ENCODE results near the gene TOMM20L. TPM values are rescaled to one million over a fixed set of nuclear protein-coding genes. Genes with fewer than 3 reads are reported as not detected.
A peak's percentile ranks its signal among the peaks of the same experiment; 100 is the strongest.
"Not testable (repeated sequence)": the region's sequence is repeated elsewhere in the genome, so short reads cannot be mapped to it uniquely, and the experiment has no call there.

The TOMM20L gene
- 1 to 10 TPM in 1 of 12 donors, under 1 TPM in 9, not detected in 2; 0.39 to 1.2 (median 0.64) TPM for polyA plus RNA-seq (ENCODE audit: insufficient read length in 12 of 12)
- long read RNA-seq, donor 1: 0 reads
- long read RNA-seq, donor 2: 0 reads
- long read RNA-seq, donor 3: 0 reads
- long read RNA-seq, donor 4: 0 reads
- long read RNA-seq, donor 5: 0 reads
- long read RNA-seq, donor 6: 0 reads
- long read RNA-seq, donor 7: 0 reads
- long read RNA-seq, donor 8: 0 reads
- long read RNA-seq, donor 9: 0 reads
- long read RNA-seq, donor 10: 0 reads
- long read RNA-seq, donor 11: 0 reads

DNA sequence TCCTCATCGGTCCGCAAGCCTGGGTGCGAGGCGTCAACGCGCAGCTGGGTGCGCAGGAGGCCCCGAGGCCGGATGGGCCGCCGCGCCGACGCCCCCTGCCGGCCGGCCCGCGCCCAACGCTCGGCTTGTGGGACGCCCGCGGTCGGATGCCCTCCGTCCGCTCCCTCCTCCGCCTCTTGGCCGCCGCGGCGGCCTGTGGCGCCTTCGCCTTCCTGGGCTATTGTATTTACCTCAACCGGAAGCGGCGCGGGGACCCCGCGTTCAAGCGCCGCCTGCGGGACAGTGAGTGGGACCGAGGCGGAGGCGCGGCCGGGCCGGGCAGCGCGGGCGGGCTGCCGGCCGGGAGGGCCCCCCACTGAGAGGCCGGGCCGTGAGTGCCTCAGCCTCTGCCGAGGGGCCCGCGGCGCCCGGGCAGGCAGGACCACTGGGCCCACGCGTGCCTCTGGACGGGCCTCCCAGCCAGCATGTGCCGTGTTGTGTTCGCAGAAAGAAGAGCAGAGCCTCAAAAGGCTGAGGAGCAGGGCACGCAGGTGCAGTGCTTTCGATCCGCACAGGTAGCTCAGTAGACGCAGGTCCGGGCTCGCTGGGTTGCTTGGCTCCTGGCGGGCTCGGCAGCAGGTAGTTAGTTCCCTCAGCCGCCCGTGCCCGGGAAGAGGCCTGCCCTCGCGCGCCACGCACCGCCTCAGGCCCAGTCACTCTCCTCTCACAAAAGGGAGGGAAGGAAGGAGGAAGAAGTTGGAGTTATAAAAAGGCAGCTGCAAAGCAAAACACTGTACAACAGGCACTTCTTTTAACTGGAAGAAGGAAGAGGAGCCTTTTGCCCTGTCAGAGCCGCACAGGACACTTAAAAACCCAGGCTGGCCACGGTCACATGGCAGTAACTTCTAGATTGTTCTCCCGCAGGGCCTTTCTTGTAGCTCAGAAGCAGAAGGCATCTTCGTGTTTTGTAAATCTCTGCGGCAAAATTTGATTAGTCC, at the start of gene TOMM20L:
TSS of gene TOMM20L (plus strand) at position 119 of the 977 bp plus-strand sequence. CDS start at position 147, 28 bp downstream.
- DNase-seq: peak; percentile 50

DNA sequence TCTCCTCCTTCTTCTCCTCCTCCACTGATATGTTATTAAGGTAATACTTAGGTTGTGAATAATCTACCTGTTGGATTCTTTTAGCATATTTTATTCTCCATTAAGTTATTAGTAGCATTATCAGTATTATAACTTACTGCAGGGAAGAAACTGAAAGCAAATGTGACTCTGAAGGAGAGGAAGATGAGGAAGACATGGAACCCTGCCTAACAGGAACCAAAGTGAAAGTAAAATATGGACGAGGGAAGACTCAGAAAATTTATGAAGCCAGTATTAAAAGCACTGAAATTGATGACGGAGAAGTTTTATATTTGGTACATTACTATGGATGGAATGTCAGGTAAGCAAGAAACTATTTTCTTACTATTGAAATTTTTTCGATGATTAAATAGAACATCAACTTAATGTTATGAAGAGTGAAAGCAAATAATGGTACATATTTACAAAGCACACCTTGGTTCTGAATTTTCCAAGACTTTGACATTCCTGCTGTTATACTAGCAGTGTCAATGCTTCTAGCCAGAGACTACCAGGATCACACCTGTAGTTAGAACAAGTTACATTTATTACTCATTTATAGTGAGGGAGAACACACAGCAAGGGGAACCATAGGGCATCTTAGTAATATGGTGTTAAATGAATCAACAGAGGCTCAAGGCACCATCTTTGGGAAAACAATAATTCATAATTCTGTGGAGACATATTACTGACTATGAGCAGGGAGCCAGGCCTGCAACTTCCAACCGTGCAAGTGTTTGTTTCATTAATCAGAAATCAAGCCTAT, 42.0 kb upstream of the TOMM20L start:
- DNase-seq: no peak

DNA sequence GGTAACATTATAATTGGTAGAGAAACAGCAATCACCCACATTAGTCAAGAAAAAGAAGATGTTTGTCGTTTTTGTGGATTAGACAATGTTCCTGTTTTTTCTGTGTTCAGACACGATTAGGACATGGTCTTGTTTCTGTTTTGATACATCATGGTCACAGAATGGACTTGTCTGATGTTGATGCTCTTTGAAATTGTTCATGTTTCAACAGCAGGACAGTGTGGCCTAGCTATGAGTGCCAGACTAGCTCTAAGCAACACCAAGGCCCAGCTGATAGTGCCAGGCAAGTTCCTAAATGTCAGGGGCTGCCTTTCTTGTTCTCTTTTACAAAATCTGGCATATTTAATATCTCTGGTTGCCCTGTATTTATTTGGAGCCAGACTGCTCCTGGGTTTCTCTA, 40.9 kb upstream of the TOMM20L start:
- DNase-seq: no peak

DNA sequence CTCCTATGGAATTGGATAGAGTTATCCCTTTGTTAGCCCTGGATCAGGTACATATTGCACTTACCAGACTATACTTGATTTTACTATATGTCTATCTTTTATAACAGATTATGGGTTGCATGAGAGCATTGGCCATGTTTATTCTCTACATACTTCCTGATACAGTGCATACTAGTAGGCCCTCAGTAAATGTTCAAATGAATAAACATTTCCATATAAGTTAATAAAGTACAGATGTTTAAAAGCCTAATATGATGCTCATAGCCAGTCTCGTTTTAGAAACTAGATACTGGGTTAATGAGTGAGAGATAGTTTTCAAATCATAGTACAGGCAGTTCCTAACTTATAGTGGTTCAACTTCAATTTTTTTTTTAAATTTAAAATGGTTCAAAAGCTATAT, 39.5 kb upstream of the TOMM20L start:
- DNase-seq: no peak

DNA sequence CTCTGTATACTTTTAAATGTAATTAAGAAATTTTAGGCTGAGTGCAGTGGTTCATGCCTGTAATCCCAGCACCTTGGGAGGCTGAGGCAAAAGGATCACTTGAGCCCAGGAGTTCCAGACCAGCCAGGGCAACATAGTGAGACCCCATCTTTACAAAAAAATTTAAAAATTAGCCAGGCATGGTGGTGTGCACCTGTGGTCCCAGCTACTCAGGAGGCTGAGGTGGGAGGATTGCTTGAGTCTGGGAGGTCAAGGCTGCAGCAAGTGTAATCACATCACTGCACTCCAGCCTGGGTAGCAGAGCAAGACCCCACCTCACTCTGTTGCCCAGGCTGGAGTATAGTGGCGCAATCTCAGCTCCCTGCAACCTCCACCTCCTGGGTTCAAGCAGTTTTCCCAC, 33.5 kb upstream of the TOMM20L start:
- DNase-seq: not testable (repeated sequence)

DNA sequence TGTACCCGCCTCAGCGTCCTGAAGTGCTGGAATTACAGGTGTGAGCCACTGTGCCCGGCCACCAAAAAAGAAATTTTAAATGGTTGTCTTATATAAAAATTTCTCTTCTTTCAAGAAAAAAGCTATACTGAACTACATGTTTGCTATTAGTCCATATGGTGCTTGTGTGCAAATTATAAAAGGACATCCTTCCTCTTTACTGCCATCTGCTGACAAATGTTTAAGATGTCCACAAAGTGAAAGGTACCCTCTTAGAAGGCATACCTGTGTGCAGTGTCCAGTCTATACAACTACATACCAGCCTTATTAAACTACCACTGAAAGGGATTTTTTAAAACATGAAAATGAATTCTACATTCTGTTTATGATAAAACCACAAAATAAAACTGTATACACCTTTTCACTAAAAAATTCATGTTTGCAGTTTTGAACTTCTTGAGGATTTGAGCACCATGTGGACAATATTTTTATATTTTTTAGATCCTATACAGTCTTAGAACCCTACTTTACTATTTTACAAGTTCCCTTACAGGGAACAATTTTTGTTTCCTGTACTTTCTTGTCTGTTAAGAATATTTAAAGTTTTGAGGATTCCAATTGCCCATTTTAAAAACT, 32.8 kb upstream of the TOMM20L start:
- DNase-seq: peak; percentile 5

DNA sequence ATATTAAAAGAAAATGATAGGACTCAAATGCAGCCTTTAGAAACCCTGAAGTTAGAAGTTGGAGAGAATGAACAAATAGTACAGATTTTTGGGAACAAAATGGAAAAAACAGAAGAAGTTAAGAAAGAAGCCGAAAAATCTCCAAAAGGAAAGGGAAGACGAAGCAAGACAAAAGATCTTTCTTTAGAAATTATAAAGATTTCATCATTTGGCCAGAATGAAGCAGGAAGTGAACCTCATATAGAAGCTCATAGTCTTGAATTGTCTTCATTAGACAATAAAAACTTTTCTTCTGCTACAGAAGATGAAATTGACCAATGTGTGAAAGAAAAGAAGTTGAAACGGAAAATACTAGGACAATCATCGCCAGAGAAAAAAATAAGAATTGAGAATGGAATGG, 31.4 kb upstream of the TOMM20L start:
- no peak for DNase-seq

DNA sequence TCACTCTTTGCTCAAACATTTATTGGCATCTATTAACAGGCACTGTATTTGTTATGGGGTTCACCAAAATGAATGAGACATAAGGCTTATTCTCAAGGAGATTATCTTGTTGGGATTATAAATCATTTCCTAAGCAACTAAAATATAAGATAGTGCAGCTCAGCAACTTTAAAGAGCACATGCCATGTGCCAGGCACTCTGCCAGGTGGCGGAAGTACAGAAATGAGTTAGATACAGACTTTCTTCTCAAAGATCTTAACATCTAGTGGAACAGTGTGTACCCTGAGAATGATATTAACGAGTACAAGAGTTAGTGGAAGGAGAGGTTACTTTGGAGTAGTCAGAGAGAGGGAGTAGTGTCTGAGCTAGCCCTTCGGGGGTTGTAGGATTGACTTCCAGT, 28.4 kb upstream of the TOMM20L start:
- DNase-seq: no peak

DNA sequence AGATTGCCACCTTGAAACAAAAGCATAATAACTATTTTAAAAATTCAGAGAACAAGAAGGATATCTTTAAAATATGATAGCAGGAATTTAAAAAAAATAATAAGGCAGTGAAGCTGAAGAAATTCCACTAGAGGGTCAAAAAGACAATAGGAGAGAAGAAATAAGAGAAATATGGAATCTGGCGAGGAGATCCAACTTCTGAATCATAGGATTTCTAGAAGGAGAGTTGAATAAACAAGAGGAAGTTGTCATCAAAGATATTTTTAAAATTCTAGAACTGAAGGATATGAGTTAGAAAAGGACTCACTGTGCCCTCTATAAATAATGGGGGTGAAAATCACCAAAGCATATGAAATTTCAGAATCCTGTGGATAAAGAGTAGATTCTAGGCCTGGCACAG, 26.8 kb upstream of the TOMM20L start:
- no peak for DNase-seq

DNA sequence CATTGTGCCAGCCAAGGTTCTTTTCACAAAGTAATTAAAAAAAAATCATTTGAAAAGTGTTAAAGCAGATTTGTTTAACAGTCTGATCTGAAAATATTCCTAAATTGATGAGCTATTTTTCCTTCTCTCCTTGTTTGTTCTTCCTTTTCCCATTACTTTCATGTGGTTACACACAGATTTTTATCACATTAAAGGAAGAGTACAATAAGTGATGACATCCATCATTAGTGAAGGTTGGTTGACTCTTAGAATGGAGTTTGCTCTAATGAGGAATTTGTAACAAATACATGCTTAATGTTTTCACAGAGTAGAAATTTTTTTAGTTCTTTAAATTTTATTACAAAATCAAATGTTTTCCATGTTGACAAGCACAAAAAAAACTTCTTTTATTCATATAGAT, 18.9 kb upstream of the TOMM20L start:
- DNase-seq: no peak

DNA sequence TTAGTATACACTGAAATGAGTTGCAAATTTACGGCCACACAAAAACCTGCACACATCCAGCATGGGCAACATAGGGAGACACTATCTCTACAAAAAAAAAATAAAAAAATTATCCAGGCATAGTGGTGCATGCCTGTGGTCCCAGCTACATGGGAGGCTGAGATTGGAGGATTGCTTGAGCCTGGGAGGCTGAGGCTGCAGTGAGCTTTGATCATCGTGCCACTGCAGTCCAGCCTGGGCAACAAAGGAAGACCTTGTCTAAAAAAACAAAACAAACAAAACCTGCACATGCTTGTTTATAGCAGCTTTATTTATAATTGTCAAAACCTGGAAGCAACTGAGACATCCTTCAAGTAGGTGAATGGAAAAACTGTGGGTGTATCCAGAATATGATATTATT, 4.9 kb upstream of the TOMM20L start:
- DNase-seq: no peak

DNA sequence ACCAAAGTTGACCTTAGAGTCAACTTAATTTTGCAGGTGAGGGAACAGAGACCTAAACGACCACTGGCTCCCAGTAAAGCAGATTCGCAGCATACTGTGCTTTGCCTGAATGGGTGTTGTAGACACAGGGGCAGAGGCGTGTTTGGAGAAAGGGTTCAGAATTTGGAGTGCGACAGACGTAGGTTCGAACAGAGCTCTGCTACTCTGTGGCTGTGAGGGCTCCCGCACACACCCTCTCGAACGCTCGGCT, 243 bp upstream of the TOMM20L start:
- no peak for DNase-seq

DNA sequence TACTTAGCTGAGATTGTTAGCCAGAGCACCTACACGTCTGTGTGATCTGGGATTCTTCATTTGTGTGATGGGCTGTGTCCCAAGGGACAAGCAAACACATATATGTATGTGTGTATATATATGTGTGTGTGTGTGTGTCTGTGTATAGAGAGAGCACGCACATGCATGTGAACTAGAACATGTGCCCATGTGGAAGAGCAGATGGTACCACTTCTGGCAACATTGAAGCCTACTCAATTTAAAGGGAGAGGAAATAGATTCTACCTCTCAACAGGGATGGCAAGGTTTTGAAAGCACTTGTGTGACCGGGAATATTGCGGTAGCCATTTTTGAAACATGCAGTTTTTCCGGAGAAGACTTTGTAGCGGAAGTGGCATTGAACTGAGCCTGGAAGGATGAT, 1.4 kb downstream of the TOMM20L start:
- DNase-seq: no peak

DNA sequence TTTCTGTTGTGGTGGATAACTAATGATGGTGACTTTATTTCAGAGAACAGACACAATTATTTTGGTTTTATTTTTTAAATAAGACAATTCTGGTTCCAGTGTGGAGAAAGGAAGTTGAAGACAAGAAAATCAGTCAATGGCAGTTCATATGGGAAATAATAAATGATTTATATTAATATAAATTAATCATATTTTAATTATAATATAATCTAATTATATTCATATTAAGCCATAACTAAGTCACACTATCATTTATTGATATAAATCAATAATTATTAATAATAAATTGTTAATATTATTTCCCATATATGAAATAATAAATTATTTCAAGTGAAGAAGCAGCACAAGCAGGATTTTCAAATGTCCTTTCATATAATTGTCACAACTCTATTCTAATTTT, 2.8 kb downstream of the TOMM20L start:
- no peak for DNase-seq

DNA sequence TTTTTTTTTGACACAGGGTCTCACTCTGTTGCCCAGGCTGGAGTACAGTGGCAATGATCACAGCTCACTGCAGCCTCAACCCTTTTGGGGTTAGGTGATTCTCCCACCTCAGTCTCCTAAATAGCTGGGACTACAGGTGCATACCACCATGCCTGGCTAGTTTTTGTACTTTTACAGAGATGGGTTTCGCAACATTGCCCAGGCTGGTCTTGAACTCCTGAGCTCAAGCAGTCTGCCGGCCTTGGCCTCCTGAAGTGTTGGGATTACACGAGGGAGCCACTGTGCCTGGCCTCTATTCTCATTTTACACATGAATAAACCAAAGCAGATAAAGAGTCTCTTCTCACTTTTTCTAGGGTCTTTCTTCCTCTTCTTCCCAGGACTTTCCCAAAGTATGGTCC, 3.2 kb downstream of the TOMM20L start:
- no peak for DNase-seq

DNA sequence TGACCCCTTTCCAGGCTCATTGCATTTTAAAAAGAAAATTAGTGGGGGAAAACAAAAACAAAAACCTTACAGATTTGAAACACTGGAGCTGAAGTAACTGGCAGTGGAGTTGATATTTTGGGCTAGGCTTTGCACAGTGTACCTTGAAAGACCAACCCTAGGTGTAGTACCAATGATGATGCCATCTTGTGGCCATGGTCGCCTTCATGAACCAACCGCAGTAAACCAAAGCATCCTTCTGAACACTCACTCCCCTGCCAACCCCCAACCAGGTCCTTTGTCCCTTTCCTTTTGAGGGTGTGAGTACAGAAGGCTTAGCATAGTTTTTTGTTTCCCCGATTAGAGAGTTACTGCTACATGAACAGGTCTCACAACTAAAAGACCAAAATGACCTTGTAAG, 5.9 kb downstream of the TOMM20L start:
- no peak for DNase-seq

DNA sequence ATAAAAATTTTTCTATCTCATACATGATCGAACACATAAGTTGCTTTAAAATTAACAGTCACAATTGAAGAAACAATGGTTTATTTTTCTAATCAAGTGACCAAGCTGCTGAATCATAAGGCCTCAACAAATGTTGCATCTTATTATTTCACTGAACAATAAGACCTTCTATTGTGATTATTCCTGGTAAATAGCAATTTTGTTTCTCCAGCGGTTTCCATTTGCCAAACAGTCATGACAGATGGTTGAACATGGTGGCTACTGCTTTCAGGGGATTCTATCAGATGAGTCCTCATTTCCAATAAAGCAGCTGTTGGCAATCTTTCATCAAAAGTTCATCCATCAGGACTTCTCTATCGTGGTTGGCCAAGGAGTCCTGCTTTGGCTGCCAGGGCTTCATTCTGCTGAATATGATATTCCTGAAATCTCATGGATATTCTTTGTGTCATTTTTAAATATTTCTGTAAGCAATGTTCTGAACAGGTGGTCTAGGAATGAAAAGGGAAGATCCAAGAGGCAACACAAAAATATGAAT, 13.0 kb downstream of the TOMM20L start:
- DNase-seq: no peak

DNA sequence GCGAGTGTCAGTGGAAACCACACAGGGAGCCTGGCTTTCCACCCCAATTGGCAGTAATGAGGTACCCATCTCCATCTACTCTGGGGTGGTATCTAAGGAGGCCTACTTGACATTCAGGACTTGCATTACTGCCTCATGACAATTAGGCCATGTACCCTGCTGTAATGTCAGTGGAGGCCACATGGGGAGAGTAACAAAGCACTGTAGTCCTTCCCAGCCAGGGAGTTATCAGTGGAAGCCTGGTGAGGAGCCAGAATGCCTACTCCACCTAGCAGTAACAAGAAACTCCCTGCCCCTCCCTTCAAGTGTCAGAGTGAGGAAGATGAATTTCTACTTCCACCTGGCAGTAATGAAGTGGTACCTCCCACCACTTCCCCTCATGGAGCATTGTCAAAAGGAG, 19.1 kb downstream of the TOMM20L start:
- no peak for DNase-seq

DNA sequence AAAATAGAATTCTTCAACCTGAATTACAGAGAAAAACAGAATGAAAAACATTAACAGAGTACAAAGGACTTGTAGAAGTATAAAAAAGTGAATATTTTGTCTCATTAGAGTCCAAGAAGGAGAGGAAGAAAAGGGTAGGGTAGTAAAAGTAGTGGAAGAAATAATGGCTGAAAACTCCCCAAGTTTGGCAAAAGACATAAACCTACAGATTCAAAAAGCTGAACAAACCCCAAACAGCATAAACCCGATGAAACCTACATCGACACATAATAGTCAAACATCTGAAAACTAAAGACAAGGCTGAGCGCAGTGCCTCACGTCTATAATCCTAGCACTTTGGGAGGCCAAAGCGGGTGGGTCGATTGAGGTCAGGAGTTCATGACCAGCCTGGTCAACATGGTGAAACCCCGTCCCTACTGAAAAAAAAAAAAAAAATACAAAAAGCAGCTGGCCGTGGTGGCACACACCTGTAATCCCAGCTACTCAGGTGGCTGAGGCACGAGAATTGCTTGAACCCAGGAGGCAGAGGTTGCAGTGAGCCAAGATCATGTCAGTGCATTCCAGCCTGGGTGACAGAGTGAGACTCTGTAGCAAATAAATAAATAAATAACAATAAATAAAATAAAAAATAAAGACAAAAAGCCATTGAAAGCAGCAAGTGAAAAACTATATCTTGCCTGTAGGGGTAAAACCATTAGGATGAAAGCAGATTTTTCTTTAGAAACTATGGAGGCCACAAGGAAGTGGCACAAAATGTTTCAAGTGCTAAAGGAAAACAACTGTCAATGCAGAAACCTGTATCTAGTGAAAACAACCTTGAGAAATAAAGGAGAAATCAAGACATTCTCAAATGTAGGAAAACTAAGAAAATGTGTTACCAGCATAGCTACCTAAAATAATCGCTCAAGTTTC, 20.2 kb downstream of the TOMM20L start:
- no peak for DNase-seq

DNA sequence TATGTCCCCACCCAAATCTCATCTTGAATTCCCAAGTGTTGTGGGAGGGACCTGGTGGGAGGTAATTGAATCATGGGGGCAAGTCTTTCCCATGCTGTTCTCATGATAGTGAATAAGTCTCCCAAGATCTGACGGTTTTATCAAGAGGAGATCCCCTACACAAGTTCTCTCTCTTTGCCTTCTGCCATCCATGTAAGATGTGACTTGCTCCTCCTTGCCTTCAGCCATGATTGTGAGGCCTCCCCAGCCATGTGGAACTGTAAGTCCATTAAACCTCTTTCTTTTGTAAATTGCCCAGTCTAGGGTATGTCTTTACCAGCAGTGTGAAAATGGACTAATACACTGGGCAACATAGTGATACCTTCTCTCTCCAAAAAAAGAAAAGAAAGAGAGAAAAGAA, 21.2 kb downstream of the TOMM20L start:
- not testable (repeated sequence) for DNase-seq
